GM21737 (cell line): ENCODE results near the gene MYH7B.
A peak's percentile ranks its signal among the peaks of the same experiment; 100 is the strongest.

Experiments
- ATAC-seq: cut with Tn5 transposase; IDR thresholded peaks from one replicate; pipeline ENCODE4 v1.9.1; 2021; ENCODE audit warnings: mild to moderate bottlenecking, moderate library complexity; ENCODE audit not compliant: unreplicated experiment

The MYH7B gene

DNA sequence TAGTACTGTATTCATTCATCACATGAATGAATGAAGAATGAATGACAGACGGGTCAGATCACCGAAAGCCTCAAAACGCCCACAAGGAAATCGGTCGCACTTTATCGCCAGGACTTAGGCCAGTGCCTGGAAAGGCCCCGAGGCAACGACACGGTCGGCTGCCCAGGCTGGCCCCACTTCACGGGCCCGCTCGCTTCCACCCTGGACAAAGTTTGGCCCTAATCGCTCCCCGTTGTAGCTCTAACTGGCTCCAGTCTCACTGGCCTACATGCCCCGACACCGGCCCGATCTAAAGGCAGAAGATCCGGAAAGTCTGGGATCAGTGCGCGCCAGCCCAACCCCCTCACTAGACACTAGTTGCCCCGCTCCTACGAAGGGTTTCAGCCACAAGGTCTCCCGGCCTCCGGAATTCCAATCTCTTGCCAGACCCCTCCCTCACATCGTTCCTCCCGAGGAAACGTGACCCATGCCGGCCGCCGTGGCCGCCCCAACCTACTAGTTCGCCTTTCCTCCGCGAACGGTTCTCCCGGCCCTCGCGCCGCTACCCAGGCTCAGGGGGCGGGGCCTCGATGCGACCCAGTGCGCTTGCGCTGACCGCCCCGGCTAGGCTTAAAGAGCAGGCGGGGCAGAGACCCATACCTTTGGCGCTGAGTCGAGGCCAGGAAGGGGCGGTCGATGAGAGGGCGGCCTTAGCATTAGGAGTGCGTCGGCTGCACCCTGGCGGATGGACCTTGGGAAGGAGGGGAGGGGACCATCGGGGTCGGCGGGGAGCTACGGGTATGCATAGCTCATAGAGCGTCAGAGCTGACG lies at the start of gene MYH7B, which contains the start of gene GSS:
Gene MYH7B, plus strand, starts transcription at position 638 of the 810 bp plus-strand sequence. CDS start 22,138 bp downstream, outside the sequence.
Gene GSS, minus strand, starts transcription at position 576 of the 810 bp plus-strand sequence. CDS start 3,954 bp downstream, outside the sequence.
- ATAC-seq = peak; percentile 84

DNA sequence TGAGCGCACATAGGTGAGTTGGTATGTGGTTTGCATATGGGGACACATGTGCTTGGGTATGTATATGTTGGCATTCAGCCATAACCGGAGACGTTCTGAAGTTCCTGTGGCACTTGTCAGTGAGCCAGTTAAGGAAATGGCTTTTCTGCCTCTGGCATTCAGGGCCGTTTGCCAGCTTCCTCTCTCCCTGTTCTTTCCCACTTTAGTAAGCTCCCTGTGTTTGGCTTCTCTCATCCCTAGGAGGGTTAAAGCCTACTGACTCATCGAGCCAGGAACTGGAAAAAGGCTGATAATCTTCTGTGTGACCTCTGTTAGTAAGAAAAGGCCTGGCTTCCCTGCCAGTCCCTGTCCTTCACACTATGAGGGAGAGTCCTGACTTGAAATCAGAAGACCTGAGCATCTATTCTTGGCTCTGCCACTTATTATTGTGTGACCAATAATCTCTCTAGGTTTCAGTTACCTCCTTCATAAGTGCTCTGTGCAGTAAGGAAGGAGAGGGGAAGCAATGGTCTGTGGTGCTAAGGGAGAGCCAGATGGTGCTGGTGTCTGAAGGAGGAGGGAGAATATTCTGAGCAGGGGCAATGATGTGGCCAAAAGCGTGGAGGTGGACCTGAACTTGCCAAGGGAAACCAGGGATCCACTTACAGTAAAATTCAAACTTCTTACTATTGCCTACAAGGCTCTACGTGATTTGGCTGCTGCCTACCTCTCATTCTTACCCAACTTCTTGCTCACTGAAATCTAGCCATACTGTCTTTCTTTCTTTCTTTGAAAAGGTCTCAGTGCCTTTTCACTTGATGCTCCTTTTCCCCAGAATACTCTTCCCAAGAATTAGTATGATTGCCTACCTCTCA lies 47.8 kb upstream of the MYH7B start:
- ATAC-seq = no peak

DNA sequence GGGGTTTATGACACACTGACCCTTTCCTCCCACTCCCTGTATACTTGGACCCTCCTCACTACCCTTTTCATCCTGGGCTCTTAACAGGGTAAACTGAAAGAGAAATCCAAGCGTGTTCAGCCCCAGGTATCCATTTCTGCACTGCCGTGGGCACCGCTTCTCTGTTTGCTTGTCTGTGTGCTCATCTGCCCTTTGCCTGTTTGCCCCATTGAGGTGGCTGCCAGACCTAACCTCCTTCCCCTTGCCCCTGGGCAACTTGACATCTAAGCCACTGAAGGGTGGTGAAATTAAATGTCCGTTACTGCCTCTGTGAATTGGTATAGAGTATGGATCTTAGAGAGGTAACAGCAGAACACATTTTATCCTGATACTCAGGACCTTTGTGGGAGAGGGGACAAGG lies 40.5 kb upstream of the MYH7B start:
- ATAC-seq = no peak

DNA sequence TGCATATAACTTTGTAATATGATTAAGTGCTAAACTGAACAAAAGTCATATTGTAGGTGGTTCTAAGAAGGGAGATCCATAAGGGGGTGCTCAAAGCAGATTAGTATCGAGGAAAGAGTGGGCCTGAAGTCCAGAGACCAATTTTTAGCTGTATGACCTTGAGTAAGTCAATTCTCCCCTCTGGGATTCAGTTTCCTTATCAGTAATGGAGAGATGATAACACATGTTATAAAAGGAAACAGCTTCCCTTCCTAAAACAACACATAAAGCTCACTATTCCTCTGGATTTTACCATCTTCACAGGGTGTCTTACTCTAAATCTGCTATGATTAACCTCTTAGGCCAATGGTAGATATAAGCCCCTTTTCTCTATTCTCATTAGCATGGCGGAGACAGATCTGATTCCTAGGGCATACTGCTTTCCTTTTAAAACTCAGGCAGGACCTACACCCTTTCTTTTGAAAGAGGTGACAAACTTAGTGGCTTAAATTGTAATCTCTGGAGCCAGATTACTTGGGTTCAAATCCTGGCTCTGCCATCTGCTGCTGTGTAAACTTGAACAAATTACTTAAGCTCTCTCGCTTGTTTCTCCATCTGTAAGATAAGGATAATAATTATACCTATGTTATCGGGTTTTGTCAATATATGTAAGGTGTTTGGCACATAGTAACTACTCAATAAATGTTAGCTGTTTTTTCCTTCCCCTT lies 39.8 kb upstream of the MYH7B start:
- no peak for ATAC-seq

DNA sequence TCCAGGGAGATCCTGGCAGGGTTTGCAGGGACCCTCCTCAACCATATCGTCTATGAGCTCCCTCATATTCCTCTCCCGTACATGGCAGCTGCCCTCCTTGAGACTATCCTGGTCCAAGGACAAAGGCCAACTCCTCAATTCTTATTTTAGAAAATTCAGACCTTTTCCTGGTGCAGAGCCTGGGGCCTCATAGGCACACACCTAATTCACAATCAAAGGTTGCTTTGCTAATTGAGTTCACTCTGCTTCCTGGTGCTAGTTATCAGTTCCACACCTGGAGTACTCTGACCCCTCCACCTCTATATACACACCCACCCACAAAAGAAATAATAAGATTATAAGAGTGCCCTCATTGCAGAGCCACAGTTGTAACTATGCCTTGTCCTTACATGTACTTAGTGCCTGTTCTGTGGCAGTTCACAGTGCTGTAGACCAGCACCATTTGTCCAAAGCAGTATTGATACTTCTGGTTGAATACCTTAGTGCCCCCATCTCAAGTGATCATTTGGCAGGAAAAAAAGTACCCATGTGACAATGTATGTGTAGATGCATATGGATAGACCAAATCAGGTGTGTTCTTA lies 38.8 kb upstream of the MYH7B start:
- ATAC-seq = no peak

DNA sequence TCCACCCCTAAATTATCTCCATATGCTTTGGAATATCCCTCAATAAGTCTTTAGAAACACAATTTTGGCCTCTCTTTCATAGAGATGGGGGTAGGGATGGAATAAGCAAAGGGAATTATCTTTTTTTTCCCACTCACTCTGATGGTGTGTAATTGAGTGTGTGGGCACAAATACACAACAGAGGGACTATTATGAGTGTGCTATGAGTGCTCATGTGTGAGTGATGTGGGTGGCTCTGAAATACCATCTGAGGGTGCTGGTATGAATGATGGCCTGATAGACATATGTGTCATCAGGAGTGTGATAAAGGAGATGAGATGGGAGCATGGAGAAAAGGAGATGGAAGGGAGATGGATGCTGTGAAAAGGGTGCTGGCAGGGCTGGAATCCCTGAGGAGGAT lies 35.6 kb upstream of the MYH7B start:
- ATAC-seq = no peak

DNA sequence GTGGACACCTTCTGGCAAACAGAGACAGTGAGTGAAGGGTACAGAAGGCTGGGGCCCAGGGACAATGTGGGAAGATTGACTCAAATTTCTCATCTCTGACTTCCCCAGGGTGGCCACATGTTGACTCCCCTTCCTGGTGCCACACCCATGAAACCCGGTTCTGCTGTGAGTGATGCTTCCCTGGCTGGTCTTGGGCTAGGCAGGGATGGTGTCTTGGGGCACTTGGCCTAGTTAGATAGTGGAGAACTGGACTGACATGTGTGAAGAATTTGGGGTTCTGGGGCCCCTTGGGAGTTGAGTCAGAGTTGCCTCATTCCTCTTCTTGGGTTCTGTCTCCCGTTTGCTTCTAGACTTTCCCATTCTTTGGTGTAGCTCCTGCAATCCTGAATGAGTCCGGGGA lies 34.2 kb upstream of the MYH7B start:
- ATAC-seq = no peak

DNA sequence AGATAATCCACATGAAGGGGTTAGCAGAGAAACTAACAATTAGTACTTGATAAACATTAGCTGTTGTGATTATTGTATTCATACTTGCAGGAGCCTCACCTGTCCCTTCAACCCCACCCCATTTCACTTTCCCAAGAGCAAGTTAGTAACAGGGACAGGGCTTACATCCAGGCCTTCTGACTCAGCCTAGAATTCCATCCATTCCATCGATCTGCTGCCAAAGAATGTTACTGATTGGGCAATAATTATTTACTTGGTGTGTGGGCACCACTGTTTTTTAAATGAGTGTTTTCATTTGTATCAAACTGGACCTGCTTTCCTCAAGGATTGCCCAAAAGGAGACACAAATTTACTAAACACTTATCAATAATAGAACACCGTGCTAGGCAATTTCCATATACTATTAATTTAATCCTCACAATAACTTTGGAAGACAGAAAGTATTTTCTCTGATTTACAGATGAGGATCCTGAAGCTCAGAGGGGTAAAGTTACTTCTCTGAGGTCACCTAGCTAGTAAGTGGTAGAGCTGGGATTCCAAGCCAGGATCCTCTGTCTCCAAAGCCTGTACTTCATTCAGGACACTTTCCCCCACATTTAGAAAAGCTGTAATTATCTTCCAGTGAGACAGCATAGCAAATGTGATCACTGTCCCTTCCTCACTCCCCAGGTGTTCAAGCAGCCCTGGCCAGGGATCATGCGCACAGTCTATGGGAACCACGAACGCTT lies 32.9 kb upstream of the MYH7B start:
- ATAC-seq = no peak

DNA sequence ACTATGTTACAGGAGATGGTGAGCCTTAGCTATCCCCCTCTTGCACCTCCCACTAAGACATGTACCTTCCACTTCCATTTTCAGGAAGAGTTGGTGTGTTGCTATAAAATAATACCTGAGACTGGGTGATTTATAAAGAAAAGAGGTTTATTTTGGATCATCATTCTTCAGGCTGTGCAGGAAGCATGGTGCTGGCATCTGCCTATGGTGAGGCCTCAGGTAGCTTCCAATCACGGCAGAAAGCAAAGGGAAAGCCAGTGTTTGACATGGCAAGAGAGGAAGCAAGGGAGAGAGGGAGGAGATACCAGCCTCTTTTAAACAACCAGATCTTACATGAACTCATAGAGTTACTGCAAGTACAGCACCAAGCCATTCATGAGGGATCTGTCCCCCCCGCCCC lies 32.3 kb upstream of the MYH7B start:
- no peak for ATAC-seq

DNA sequence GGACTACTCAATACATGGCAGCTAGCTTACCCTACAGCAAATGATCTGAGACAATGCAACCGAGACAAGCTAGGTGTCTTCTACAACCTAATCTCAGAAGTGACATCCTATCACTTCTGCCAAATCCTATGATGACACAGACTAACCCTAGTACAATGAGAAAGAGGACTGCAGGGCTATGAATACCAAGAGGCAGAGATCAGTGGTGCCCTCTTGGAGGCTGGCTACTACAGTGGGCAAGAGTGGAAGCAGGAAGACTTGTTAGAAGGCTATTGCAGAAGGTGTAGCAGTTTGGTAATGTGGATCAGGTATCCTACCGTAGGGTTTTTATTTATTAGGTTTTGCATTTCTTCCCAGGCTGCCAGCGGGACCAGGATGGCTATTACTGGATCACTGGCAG lies 30.3 kb upstream of the MYH7B start:
- no peak for ATAC-seq

DNA sequence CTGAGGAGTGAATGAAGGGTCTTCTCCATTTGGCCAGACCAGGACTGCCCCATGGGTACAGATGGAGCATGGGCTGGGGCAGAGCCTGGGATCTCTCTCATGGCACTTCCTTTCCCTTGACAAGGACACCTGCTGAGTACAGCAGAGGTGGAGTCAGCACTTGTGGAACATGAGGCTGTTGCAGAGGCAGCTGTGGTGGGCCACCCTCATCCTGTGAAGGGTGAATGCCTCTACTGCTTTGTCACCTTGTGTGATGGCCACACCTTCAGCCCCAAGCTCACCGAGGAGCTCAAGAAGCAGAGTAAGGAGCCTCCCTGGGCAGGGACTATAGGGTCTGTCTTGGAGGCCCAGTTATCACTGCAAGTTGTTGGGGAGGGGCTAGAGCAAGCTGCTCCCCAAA lies 29.7 kb upstream of the MYH7B start:
- no peak for ATAC-seq

DNA sequence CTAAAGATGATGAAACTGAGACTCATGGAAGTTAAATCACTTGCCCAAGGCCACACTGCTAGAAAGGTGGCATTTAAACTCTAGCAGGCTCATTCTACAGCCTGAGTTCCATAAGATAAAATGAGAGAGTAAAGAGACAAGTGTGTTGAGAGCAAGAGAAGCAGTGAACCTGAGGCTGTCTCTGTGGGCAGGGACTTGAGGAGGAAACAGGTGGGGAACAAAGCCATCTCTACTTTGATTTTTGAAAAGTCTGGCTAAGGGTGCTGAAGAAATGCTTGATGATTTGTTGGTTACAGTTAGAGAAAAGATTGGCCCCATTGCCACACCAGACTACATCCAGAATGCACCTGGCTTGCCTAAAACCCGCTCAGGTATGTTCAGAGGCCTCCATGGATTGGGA lies 29.1 kb upstream of the MYH7B start:
- no peak for ATAC-seq

DNA sequence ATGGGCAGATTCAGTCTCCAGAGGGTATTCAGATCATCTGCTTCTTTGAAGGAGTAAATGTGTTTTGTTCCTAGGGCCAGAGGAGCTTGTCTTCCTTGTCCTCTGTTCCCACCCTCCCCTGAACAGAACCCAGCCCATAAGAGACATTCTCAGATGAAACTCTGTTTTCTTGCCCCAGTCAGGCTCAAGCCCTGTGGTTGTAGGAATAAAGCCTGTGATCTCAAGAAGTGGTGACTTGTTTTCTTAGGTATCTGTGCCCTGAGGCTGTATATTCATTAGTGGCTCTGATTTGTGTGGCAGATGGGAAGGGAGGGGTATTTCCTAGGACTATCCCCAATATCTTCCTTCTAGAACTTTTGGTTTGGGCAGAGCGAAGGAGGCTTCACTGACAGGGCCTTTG lies 27.9 kb upstream of the MYH7B start:
- no peak for ATAC-seq

DNA sequence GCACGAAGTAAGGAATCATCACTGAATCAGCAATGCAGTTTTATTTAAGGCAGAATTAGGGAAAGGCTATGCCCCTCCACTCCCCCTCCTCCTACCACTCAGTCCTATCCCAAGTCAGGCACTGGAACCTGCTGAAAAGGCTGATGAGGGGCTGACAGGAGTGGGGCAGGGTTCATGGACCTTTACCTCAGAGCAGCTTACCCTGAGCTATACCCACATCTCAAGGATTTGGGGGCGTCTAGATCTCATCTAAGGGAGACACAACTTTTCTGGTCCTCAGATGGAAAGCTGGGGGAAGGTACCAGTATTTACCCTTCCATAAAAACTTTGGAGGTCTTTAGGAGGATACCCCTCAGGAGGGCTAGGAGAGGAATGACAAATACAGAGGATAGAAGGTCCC lies 27.3 kb upstream of the MYH7B start:
- ATAC-seq = no peak

DNA sequence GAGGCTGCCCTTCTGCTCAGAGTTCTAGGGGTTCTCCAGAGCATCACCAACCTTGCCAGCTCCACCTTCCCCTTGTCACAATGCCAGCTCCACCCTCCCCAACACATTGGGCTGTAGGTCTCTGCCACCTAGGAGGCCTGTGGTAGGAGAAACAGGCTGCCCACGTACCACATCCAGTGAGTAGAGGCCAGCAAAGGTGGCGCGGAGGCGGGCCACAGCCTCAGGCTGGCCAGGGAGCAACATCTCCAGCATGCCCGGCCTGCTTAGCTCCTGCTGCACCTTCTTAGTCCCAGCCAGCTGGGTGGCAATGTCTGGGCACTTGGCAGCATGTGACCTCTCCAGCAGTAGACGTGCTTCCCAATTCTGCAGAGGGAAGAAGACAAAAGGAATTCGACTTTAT lies 23.9 kb upstream of the MYH7B start:
- ATAC-seq = no peak

DNA sequence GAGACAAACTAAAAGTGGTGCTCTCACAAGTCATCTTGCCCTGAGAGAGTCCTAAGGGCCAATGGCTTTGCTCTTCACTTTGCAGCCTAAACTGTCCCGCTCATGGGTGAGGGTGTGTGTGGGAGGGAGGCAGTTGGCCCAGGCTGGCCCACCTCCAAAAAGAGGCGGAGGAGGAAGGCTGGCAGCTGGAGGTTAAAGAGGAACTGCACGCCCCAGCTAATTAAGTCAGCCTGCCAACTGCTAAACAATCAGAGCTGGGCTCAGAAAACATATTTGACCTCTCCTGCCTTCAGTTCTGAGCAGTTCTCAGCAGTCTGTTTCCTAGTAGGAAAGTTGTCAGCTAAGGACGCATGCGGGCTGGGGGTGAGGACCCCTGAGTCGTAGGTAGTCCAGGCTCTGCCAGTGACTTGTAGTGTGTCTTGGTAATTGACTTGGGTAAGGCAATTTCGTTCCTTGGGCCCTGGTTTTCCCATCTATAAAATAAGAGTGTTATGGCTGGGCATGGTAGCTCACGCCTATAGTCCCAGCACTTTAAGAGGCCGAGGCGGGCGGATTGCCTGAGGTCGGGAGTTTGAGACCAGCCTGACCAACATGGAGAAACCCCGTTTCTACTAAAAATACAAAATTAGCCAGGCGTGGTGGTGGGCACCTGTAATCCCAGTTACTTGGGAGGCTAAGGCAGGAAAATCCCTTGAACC lies 17.1 kb upstream of the MYH7B start:
- no peak for ATAC-seq

DNA sequence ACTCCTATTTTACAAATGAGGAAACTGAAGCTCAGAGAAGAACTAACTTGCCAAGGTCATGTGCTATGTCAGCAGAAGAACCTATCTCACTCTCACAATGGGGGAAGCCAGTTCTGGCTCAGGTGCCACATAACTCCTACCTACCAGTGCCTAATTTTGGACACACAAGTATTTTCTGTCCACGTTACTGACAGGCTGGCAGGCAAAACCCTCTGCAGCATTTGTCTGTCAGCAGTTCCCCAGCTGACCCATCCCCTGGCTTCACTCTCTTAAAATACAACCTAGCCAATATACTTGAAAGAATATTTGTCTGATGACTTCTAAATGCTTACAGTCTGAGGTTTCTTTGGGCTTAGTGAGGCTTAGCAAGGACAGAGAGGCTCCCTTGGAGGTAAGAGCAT lies 15.6 kb upstream of the MYH7B start:
- no peak for ATAC-seq

DNA sequence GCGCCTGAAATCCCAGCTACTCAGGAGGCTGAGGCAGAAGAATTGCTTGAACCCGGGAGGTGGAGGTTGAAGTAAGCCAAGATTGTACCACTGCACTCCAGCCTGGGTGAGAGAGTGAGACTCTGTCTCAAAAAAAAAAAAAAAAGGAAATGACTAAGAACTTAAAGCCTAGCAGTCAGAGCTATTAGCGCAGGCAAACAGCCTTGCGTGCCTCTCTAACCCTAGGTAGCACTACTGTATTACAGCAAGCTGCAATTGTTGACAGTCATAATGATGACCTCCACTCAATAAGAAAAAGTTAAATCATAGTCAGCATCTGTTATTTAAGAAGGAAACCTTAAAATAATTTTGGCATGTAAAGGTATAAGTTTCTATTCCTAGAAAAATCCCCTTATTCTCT lies 14.4 kb upstream of the MYH7B start:
- no peak for ATAC-seq

DNA sequence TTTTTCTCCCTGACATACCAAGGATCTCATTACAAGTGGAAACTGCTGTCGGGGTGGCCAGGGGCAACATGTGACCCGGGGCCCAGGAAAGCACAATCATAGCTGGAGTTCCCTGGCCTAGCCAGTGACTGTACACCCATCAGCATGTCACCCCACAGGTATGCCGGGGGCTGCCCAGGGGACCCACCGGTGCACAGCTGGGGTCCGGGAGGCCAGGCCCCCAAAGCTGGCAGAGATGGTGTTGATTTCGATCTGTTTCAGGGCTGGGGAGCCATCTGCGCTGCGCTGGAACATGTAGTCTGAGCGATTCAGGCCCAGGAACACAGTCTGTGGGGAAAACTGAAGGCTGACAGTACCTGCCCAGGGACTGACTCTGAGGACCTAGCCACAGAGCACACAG lies 13.4 kb upstream of the MYH7B start:
- ATAC-seq = no peak
